Measurements from ENCODE around the gene HBE1.

HBE1 gene

DNA sequence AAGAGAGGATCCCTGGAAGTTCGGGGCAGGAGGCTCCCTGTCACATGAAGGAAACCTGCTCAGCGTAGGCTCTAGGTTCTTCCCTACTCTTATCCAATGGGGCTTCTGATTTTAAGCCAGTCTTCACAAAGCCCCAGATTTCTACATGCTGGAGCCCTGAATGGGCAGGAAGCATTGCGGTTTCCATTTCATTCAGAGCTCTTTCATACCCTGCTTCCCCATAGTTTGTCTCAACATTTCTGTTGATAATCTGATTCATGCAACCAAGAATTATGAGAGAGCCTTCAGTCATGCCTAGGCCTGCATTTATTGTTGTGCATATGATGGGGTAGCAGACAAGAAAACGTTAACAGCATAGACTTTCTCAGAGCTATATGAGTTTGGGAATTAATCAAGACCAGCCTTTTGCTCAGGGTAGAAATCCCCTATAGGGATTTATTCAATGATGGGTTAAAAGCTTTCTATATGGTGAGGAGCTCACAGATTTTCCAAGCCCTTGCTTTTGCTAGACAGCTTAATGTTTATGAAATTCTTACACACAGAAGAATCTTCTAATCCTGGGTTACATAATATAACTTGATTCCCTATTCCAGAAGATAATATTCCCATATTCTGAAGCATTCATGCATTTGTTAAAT lies 16.1 kb upstream of the HBE1 start:
- no peak for DNase-seq (ENCODE audit: low spot score)
- in situ Hi-C loops (cut with MboI; ENCODE audit: low sequenced_read_pairs, unreplicated experiment), result no loop called here
- TF ChIP-seq, protein P1, sequence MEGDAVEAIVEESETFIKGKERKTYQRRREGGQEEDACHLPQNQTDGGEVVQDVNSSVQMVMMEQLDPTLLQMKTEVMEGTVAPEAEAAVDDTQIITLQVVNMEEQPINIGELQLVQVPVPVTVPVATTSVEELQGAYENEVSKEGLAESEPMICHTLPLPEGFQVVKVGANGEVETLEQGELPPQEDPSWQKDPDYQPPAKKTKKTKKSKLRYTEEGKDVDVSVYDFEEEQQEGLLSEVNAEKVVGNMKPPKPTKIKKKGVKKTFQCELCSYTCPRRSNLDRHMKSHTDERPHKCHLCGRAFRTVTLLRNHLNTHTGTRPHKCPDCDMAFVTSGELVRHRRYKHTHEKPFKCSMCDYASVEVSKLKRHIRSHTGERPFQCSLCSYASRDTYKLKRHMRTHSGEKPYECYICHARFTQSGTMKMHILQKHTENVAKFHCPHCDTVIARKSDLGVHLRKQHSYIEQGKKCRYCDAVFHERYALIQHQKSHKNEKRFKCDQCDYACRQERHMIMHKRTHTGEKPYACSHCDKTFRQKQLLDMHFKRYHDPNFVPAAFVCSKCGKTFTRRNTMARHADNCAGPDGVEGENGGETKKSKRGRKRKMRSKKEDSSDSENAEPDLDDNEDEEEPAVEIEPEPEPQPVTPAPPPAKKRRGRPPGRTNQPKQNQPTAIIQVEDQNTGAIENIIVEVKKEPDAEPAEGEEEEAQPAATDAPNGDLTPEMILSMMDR (IDR thresholded peaks at IDR 0.05; ENCODE audit: borderline replicate concordance, control extremely low read depth, extremely low read depth, insufficient read depth, missing control alignments), result no peak

DNA sequence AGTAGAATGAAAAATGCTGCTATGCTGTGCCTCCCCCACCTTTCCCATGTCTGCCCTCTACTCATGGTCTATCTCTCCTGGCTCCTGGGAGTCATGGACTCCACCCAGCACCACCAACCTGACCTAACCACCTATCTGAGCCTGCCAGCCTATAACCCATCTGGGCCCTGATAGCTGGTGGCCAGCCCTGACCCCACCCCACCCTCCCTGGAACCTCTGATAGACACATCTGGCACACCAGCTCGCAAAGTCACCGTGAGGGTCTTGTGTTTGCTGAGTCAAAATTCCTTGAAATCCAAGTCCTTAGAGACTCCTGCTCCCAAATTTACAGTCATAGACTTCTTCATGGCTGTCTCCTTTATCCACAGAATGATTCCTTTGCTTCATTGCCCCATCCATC lies 14.9 kb upstream of the HBE1 start:
- TF ChIP-seq, protein P1 (IDR thresholded peaks at IDR 0.05; ENCODE audit: borderline replicate concordance, control extremely low read depth, extremely low read depth, insufficient read depth, missing control alignments), result no peak
- no peak for DNase-seq (ENCODE audit: low spot score)
- in situ Hi-C loops (cut with MboI; ENCODE audit: low sequenced_read_pairs, unreplicated experiment), result no loop called here

DNA sequence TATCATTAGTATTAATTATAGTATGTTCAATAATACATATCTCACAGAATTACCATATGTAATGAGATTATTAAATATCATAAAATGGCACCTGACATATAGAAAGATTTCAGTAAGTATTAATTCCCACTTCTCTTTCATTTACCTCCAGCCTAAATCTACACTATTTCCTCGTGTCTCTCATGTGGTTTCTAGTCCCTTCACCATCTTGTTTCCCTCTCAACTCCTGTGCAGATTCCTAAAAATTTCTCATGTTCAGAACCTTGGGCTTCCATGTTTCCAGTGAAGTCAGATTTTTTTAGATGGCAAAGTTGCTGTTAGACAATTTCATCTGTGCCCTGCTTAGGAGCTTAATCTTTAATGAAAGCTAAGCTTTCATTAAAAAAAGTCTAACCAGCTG lies 14.1 kb upstream of the HBE1 start:
- TF ChIP-seq, protein P1 (IDR thresholded peaks at IDR 0.05; ENCODE audit: borderline replicate concordance, control extremely low read depth, extremely low read depth, insufficient read depth, missing control alignments), result no peak
- no peak for DNase-seq (ENCODE audit: low spot score)

DNA sequence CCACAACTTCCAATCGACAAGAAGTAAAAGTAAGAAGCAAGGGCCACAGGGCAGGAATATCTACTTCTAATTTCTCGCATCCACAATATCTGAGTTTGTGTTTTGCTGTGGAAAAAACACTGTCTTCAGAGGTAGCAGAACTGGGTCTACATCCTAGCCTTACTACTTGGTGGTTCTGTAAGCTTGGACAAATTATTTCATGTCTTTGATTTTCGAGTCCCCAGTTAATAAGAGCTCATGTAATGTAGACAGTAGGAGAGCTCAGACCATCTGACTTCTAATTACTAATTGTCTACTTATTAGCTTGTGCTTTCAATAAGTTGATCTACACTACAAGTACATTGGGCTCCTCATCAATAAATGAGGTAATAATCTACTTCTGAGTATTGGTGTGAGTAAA lies 13.3 kb upstream of the HBE1 start:
- TF ChIP-seq, protein P1 (IDR thresholded peaks at IDR 0.05; ENCODE audit: borderline replicate concordance, control extremely low read depth, extremely low read depth, insufficient read depth, missing control alignments), result no peak
- in situ Hi-C loops (cut with MboI; ENCODE audit: low sequenced_read_pairs, unreplicated experiment), result no loop called here
- DNase-seq (ENCODE audit: low spot score), result no peak

More for the DNA sequence above, 14.1 kb upstream of the HBE1 start:
- in situ Hi-C loops (cut with MboI; ENCODE audit: low sequenced_read_pairs, unreplicated experiment), result no loop called here

DNA sequence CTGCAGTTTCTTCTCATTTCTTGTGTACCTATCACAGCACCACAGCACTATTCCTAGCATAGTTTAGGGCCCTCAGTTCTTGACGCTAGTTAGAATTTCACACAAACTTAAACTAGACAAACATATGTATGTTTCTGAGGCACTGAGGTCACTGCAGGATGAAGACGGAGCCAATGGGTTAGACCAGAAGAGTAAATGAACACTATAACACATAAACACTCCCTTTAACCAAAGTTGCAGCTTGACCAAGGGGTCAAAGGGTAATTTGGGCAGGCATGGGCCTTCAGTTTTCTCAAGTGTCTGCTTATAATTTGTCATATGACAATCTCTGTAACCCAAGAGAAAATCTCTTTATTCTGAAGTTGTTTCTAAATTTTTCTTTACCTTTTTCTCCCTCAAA lies 12.9 kb upstream of the HBE1 start:
- in situ Hi-C loops (cut with MboI; ENCODE audit: low sequenced_read_pairs, unreplicated experiment), result no loop called here
- TF ChIP-seq, protein P1 (IDR thresholded peaks at IDR 0.05; ENCODE audit: borderline replicate concordance, control extremely low read depth, extremely low read depth, insufficient read depth, missing control alignments), result no peak
- no peak for DNase-seq (ENCODE audit: low spot score)

DNA sequence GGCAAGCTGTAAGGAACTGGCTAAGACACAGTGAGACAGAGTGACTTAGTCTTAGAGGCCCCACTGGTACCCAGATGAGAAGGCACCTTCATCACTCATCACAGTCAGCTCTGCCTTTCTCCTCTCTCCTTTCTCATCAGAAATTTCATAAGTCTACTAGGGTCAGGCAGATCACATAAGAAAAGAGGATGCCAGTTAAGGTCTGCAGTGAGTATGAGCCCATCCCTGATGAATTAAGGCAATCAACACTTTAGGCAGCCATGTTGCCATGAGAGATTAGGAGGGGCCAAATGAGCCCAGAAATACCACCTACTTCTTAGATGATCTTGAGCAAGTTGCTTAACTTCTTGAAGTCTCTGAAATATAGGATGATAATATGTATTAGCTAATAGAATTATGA lies 11.9 kb upstream of the HBE1 start:
- TF ChIP-seq, protein P1 (IDR thresholded peaks at IDR 0.05; ENCODE audit: borderline replicate concordance, control extremely low read depth, extremely low read depth, insufficient read depth, missing control alignments), result no peak
- DNase-seq (ENCODE audit: low spot score), result no peak
- in situ Hi-C loops (cut with MboI; ENCODE audit: low sequenced_read_pairs, unreplicated experiment), result no loop called here
